HG03045 (cell line): ENCODE measurements around the gene CARF.

Source experiments
- ATAC-seq: cut with Tn5 transposase; IDR thresholded peaks from one replicate; pipeline ENCODE4 v1.9.1; 2021; ENCODE audit warnings: mild to moderate bottlenecking, moderate library complexity; ENCODE audit not compliant: unreplicated experiment

CARF gene

DNA sequence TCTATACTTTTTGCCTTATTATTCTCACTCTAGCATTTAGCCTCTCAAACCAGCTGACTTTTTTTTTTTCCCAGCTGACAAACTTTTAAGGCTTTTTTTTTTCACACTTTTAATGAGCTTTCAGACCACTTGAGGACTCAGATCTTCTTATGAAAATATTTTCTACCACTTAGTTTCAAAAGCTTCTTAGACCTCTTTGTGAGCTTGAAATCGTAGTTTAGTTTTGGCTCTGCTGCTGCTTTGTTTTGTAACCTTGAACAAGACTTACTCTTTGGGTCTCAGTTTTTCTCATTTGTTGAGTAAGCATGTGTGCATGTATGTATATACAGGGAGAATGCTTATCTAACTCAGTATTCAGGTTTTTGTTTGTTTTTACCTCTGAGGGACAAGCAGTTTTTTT is 106.1 kb downstream of the CARF start:
- no peak for ATAC-seq

DNA sequence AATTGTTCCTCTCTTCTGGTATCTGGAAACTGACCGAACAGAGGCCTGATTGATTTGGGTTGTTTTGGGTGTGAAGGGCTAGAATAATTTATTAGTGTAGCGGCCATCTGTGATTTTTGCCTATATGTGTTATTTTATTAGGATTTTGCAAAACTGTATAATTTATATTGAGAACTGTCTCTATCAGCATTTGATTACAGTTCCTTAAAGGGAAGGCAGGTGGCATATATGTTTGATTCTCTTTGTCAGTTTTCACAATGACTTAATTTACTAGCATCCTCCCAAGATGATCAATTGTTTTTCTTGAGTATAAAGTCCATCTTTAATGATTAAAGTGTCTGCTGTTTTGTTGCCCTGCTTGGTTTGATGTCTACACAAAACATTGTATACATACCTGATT is 107.1 kb downstream of the CARF start:
- no peak for ATAC-seq

DNA sequence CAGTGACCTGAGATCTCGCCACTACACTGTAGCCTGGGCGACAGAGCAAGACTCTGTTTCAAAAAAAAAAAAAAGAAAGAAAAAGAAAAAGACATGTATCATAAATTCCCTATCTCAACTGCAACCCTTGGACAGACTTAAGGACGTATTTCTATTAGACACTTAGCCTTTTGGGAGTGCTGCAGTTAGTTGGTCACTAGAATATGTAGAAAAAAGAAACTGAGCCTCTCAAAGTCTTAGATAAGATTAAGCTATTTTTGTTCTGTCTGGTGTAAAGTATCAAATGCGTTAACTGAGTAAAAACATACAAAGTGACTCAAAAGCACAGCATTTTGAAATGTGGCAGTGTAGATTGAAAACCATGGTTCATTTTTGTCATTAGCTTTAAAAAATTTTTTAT is 109.9 kb downstream of the CARF start:
- no peak for ATAC-seq

DNA sequence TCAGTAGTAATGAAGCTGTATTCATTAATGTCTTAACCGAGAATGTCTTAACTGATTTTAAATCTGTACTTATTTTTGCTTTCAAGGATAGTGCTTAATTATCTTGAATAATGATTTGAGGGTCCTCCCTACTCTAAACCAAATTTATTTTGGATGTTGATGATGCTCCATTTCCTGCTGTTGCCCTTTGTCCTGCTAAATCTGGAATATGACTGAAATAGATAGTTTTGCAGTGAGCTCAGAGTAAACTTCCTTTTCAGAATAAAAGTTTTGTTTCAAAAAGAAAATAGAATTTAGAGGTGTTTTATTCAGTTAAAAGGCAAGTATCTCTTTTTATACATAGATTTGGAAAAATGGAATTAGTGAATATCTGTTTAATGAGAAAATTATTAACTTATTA is 110.7 kb downstream of the CARF start:
- no peak for ATAC-seq

DNA sequence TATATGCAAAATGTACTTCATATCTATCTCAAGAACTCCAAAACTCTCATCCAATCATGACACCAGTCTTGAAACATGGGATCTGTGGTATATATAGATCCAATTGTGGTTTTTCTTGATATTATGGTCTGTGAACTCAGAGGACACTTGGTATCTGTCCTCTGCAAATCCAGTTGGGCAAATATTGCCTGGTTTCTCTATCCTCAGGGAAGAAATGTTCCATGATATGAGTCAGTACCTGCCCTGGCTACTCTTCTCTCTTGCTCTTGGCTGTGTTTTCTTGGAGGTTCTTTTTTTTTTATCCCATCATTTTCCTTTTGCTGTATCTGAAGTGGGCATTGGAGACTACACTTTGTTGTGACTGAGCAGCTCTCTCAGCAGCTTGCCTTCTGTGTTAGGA is 113.5 kb downstream of the CARF start:
- no peak for ATAC-seq

DNA sequence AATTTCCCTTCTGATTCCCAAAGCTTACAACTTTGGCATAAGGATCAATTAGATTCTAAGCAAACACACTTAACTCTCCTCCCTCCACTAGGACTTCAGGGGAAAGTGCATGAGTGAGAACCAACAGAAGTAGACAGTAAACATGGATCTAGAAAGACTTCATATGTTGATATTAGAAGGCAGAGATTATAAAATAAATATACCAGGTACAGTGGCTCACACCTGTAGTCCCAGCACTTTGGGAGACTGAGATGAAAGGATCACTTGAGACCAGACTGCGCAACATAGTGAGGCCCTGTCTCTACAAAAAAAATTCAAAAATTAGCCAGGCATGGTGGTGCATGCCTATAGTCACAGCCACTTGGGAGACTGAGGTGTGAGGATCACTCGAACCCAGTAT is 118.5 kb downstream of the CARF start:
- no peak for ATAC-seq

DNA sequence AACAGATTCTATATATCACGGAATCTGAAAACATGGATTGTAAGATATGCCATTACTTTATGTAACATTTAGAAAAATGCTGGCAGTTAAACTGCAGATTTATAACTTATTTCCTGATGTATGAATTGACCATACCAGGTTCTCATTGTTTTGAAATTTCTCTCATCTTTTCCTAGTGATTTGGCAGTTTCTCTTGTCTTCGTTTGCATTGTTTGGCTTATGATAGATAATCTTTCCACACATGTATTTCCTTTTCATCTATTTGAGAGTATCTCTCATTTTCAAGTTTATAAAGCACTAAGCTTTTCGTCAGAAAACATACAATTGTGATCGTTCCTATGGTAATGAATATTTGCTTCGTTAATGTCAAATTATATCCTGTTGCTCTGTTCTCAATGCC is 118.9 kb downstream of the CARF start:
- no peak for ATAC-seq

DNA sequence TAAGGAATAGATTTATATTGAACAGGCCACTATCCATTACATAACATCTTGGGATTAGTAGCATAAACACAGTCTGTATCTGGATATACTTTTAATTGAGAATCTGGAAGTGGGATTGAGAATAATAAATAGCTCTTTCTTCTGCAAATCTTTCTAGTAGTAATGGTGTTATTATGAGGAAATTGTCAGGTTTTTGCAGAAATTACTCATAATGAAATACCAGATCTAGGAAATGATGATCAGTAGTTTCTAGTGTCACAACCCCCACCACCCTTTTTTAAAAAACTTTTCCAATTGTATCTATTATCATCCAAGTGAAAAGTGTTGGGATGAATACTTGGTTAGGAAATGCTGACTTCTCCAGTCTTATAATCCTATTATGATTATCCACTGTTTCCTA is 121.3 kb downstream of the CARF start:
- ATAC-seq, result no peak

DNA sequence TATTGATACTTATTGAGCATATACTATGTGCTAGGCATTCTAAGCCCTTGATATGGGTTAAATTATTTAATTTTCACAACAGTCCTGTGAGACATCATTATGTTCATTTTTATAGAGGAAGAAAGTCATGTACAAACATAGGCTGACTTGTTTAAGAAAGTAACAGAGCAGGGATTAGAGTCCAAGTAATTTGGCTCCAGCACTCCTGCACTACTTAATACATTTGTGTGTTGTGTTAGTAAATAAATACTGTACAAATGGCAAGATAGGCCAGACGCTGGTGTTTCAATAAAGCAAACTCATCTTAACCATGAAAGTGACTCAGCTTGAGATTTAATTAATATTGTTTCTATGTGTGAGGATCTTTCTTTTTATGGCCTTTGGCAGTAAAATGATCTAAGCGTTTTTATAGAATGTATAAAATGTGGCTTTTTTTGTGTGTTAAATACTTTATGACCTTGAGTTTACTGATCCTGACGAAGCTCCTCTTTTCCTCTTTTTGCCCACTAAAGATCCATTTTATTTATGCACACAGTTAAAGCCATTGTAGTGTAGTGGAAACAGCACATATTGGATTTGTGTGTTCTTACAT is 123.9 kb downstream of the CARF start:
- no peak for ATAC-seq
